HTR-8/SVneo (cell line): Measurements from ENCODE around the gene GRIN2D.

Experiments used
- DNase-seq: peaks from one replicate; pipeline ENCODE4 v3.0.0; 2011; ENCODE audit warnings: low spot score, mixed read lengths; ENCODE audit not compliant: insufficient read length
- FAIRE-seq: peaks from 2 replicates; lab custom pipeline; 2011; peaks lifted over from hg19 to GRCh38; lab: Jason Lieb, UNC

GRIN2D gene

DNA sequence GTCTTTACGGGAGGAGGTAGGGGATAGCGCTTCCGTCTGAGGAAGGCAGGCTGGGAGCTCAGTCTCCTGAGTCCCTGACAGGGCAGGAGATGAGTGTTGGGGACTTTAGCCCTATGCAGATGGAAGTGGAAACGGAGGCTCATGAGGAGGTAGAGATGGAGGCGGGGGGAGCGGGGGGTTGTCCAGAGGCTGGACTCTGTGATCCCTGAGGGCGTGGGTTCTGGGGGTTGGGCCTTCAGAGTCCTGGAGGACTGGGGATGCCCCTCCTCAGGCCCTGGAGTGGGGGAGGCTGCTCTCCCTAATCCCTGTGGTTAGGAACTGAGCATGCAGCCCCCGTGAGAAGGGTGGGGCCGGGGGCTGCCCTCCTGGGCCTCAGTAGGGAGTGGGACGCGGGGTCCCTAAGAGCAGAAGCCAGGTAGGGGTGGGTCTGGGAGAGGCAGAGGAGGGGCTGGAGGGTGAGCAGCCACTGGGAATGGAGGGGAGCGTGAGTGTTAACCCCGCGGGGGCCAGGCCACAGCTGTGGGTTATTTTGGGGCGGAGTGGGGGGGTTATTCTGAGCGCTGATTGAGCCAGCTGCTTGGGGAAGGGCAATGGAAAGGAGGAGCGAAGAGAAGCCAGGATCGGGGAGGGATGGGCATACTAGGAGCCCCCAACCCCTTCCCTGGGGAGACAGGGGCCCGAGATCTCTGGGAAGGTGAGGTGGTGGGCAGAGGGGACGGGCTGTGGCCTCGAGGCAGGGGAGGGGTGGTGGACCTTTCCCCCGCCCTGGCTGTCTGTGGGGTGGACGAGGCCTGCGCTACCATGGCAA, 2.8 kb downstream of the GRIN2D start:
- no peak for DNase-seq
- FAIRE-seq = no peak

DNA sequence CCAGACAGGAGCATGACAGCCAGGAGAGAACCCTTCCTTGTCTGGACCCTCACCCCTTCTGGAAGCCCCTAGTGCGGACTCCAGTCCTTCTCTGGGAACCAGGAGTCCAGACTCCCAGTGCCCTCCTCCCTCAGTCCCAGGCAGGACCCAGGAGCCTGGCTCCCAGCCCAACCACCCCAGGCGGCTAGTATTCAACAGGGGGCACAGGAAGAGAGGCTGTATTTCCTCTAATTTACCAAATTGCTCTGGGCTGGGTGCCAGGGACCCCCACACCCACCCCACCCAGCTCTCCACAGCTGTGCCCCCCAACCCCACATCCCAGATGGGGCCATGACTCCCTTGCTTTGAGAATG, 3.3 kb downstream of the GRIN2D start:
- DNase-seq (no peak), FAIRE-seq (no peak)

DNA sequence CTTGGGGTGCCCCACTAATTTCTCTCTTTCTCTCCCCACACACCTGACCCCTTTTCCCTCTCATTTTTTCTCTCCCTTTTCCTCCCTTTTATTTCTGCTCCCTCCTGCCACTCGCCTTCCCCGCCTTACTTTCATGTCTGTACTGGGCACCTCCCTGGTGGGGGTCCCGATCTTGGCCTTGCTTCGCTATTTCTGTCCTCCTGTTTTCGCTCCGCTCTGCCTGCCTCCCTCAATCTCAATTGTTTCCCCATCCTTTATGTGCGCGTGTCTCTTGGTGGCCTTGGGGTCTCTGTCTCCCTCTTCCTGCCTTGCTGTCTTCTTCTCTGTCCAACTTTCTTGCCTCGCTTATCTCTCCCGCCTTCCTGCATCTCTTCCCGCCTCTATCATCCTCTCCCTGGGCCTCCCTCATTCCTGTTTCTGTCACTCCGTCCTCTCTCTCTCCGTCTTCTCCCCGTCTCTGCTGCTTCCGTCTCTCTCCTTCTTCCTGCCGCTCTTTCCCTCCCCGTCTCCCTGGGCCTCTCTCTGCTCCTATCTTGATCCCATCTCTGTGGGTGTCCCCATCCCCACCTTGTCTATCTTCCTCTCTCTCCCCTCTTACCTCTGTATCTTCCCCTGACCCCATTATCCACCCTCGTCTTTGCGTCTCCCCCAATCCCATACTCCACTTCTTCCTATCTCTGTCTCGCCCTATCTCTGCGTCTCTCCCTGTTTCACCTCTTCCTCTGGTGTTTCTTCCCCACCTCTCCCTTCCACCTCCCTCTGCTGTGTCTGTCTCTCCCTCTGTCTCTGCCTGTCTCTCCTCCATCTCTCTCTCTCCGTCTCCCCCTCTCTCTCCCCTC, 4.0 kb downstream of the GRIN2D start:
- FAIRE-seq (no peak), DNase-seq (no peak)

DNA sequence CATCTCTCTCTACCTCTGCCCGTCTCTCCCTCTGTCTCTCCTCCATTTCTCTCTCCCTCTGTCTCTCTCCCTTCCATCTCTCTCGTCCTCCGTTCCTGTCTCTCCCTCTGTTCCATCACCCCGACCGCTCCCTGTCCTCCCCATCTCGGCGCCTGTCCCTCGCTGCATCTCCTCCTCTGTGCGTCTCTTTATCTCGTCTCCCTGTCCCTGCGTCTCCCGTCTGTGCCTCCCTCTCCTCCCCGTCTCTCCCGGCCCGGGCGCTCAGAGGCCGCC, 4.6 kb downstream of the GRIN2D start:
- FAIRE-seq = no peak
- DNase-seq = no peak

DNA sequence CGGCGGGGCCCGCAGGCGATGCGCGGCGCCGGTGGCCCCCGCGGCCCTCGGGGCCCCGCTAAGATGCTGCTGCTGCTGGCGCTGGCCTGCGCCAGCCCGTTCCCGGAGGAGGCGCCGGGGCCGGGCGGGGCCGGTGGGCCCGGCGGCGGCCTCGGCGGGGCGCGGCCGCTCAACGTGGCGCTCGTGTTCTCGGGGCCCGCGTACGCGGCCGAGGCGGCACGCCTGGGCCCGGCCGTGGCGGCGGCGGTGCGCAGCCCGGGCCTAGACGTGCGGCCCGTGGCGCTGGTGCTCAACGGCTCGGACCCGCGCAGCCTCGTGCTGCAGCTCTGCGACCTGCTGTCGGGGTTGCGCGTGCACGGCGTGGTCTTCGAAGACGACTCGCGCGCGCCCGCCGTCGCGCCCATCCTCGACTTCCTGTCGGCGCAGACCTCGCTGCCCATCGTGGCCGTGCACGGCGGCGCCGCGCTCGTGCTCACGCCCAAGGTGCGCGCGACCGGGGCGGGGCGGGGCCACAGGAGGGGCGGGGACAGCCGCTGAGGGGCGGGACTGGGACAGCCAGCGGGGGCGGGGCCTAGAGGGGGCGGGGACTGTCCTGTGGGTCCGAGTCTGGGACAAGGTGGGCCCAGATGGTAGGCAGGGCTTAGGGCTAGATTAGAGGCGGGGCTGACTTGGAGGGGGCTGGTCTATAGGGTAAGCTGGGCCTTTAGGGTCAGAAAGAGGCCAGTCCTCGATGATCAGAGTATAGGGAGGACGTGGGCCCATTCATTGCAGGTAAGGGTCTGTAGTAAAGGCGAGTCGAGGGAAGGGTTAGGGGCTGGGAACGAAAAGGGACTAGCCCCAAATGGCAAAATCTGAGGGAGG, 5.1 kb downstream of the GRIN2D start:
- DNase-seq (no peak), FAIRE-seq (no peak)

DNA sequence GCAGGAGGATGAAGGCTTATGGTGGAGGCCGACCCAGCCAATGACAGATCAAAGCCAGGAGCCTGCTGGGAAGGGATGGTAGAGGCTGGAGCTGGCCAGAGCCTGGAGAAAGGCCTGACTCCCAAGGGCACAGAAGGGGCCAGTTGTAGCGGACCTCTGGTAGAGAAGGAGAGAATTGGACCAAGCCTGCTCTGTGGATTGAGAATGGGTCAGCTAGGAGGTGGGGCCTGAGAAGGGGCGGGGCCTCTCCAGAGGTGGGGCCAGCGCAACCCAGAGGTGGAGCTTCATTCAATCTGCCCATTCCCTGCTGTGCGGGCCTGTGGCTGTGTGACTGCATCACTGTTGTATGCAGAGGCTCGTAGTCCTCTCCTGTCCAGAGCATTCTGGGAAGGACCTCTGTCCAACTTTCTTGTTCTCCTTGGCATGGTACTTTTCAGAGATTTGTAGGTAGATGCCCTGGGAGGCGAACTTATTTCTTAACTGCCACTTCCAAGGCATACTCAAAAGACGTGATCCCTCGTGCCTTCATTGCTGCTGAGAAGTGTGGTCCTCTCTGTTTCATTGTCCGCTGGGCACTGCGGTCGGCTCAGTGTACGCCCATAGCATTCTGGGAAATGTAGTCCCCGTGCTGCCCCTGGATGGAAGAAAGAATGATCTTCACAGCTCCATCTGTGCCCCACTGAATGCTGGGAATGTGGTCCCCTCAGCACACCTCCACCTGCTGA, 6.7 kb downstream of the GRIN2D start:
- FAIRE-seq (peak; percentile 23), DNase-seq (no peak)

DNA sequence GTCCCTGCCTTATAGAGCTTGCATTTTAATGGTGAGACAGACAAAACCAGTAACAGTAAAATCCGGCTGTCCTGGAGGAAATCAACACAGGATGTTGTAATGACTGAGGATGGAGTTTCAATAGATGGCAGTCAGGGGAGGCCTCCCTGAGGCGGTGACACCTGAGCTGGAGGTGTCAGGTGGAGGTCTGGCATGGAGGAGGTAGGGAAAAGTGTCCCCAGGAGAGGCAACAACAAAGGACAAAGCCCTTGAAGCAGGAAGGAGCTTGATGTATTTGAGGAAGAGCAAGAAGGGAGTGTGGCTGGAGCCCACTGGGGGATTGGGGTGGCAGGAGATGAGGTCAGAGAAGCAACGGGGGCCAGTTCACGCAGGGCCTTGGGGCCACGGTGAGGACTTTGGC, 7.8 kb downstream of the GRIN2D start:
- no peak for DNase-seq
- no peak for FAIRE-seq

DNA sequence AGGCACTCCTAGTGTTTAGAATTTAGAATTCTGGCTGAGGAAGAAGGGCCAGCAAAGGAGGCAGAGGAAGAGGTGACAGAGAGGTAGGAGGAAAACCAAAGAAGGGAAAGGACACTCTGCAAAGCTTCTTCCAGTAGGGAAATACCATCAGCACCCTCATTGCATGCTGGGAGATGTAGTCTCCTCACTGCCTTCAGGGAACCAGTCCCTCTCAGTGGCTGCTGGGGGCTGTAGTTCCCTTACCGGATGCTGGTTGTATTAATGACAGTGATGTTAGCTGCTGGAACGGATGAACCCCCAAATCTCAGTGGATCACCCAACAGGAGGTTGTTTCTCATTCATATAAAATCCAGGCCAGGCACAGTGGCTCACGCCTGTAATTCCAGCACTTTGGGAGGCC, 10.1 kb downstream of the GRIN2D start:
- FAIRE-seq (peak; percentile 49), DNase-seq (peak; percentile 79)

DNA sequence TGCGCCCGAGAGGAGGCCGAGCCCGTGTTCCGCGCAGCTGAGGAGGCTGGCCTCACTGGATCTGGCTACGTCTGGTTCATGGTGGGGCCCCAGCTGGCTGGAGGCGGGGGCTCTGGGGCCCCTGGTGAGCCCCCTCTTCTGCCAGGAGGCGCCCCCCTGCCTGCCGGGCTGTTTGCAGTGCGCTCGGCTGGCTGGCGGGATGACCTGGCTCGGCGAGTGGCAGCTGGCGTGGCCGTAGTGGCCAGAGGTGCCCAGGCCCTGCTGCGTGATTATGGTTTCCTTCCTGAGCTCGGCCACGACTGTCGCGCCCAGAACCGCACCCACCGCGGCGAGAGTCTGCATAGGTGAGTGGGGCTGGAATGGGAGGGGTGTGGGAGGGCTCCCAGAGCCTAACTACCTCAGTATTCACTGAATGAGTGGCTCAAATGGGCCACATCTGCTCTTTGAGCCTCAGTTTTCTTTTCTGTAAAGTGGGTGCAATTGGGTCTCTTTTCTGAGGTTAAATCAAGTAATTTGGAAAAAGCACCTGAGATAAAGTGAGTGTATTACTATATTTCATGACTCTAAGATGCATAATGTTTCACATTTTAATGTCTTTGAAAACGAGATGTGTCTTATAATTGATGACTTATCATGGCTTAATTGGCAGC, 11.7 kb downstream of the GRIN2D start:
- DNase-seq = no peak
- no peak for FAIRE-seq

DNA sequence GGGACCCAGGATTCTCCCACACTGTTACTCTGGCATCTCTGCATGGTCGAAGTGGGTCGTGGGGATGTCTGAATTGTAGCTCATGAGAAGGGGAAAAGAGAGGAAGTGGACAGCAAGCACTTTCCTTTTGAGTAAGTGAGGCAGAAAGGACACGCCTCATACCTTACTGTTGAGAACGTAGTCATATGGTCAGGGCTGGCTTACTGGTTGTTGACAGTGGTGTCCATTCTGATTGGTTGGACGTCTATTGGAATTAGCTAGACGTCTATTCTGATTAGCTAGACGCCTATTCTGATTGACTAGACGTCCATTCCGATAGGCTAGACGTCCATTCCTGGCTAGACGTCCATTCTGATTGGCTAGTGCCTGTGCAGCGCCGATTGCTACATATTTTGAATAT, 12.4 kb downstream of the GRIN2D start:
- no peak for FAIRE-seq

DNA sequence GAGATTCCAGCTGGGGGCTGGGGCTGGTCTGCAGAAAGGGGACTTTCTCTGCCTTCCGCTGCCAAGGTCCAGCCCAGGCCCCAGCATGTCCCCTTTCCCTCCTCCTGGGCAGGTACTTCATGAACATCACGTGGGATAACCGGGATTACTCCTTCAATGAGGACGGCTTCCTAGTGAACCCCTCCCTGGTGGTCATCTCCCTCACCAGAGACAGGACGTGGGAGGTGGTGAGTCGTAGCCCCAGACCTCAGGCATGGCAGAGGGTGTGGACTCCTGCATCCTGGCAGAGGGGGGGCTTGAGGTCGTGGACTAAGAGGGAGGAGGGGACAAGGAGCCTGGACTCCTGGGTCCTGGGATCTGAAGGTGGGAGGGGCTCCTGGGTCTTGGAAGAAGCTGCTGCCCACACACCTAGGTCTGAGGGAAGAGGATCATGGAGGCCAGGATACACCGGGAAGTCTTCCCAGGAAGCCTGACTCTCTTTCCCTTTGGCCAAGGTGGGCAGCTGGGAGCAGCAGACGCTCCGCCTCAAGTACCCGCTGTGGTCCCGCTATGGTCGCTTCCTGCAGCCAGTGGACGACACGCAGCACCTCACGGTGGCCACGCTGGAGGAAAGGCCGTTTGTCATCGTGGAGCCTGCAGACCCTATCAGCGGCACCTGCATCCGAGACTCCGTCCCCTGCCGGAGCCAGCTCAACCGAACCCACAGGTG, 20.6 kb downstream of the GRIN2D start:
- FAIRE-seq = peak; percentile 36
- DNase-seq = no peak

More for the DNA sequence above, 12.4 kb downstream of the GRIN2D start:
- DNase-seq = no peak

DNA sequence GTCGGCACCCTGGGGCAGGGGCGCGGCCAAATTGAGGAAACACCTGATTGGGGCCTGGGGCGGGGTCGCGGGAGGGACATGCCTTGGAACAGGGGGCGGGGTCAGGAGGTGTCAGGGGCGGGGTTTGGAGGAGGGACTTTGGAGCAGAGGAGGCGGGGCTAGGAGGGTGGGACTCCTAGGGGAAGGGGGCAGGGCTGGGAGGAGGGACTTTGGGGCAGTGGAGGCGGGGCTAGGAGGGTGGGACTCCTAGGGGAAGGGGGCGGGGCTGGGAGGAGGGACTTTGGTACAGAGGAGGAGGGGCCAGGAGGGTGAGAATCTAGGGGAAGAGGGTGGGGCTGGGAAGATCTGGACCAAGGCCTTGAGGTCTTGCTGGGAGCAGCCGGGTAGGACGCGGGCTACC, 21.9 kb downstream of the GRIN2D start:
- DNase-seq (no peak), FAIRE-seq (peak; percentile 20)

DNA sequence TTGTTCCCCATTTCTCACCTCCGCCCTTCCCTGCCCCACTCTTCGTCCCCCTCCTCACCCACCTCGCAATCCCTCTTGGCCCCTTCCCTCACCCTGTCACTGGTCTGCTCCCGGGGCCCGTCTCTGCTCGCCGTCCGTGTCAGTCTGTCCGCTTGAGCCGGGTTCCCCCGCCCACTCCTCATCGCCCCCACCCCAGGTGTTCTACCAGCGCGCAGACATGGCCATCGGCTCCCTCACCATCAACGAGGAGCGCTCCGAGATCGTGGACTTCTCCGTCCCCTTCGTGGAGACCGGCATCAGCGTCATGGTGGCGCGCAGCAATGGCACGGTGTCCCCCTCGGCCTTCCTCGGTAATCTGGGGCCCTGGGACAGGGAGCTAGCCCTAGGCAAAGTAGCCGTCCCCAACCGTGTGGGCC, 22.3 kb downstream of the GRIN2D start:
- DNase-seq (no peak), FAIRE-seq (no peak)

DNA sequence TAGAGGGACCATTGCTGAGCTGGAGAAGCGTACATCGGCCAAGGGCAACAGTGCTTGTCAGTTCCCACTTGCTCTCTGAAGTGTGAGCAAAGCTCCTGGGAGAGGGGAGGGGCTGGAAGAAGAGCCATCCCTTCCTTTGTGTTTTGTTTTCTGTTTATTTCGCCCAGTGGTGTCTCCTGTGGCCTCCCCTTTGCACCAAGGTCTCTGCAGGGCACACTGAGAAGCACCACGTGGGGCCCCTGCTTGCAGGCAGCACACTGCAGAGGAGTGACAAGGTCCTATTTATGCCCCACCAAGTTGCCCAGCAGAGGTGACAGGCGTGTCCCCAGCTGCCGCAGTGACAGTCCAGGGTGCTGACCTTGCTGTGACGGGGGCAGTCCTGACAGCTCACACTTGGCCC, 24.0 kb downstream of the GRIN2D start:
- FAIRE-seq (no peak), DNase-seq (no peak)

DNA sequence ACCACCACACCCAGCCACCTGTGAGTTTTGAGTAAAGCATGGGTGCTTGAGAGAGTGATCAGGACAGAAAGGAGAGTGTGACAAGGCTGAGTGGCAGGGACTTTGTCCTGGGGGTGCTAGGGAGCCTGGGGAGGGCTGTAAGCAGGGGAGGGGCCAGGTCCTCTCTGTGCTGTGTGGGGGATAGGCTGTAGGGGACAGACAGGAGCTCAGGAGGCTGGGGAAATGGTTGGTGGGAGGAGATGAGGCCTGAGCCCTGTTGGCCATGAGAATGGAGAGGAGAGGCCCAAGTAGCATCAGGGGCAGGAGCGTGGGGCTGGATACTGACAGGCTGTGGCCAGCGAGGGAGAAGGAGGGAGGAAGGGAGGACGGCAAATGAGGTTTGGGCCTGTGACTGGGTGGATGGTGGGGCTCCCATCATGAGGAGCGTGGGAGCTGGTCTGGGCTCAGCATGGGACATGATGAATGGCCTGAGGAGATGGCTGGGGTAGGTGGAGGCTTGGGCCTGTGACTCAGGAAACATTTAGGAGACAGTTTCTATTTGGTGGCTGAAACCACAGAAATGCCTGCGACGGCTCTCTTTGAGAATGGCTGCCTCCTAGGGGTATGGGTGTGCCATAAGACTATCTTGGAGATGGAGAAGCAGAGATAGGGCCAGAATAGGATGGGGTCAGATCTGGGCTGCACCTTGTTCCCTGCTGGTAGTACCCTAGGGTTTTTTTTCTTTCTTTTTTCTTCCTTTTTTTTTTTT, 25.0 kb downstream of the GRIN2D start:
- DNase-seq (no peak), FAIRE-seq (no peak)

DNA sequence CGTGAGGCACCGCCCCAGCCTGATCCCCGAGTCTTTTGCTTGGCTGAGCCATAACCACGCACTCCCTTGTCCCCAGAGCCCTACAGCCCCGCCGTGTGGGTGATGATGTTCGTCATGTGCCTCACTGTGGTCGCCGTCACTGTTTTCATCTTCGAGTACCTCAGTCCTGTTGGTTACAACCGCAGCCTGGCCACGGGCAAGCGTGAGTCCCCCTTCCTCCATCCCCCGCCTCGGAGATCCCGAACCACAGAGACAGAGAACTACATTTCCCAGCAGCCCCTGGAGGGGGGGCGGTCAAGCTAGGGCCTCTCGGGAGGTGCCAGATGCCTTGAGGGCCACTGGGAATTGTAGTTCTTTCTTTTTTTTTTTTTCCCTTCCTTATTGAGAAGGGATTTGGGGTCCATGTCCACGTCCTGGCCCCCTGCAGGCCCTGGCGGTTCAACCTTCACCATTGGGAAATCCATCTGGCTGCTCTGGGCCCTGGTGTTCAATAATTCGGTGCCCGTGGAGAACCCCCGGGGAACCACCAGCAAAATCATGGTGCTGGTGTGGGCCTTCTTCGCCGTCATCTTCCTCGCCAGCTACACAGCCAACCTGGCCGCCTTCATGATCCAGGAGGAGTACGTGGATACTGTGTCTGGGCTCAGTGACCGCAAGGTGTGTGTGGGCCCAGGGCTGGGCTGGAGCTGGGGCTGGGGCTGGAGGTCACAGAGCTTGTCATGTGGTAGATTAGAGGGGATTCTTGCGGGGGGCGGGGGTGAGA, 25.9 kb downstream of the GRIN2D start:
- no peak for FAIRE-seq

DNA sequence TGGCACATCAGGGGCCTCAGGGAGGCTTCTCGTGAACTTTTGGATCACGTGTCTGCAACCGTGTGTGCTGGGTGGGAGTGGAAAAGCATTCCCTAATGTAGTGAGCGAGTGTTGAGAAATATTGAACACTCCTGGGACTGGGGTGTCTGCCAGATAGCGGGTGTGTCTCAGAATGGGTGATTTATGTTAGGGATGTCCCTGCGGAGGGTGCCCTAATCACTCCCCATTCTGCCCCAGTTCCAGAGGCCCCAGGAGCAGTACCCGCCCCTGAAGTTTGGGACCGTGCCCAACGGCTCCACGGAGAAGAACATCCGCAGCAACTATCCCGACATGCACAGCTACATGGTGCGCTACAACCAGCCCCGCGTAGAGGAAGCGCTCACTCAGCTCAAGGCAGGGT, 28.1 kb downstream of the GRIN2D start:
- DNase-seq = no peak
- no peak for FAIRE-seq

More for the DNA sequence above, 25.9 kb downstream of the GRIN2D start:
- no peak for DNase-seq
